ENCODE data around the gene FAM131C.

FAM131C gene

GRCh38 chr1:16020325-16020724 is 53.1 kb downstream of the FAM131C start:
- Histone ChIP-seq H3K4me3 (IDR thresholded peaks at IDR 0.05; ENCODE audit: insufficient read depth, low read depth, low read length) (no peak overlapping the region), H3K4me2 (no peak overlapping the region), H3K27ac (no peak overlapping the region), H3K79me2 (ENCODE audit: insufficient read depth, low read depth) (no peaks in the 10 kb centered on the region), H2AFZ (ENCODE audit: low read depth) (no peak overlapping the region), H3K36me3 (ENCODE audit: insufficient read depth) (no peaks in the 10 kb centered on the region), H3K9ac (no peak overlapping the region), H3K27me3 (ENCODE audit: insufficient read depth, low read depth) (peaks cover 3% of the 10 kb centered on the region; the same call in 1 of the 2 replicates), H4K20me1 (ENCODE audit: insufficient read depth) (no peaks in the 10 kb centered on the region), H3K4me1 (ENCODE audit: low read depth, poor library complexity, severe bottlenecking) (peaks cover 32% of the 10 kb centered on the region)
- TF ChIP-seq CTCF (conservative IDR thresholded peaks at IDR 0.05; ENCODE audit: low read depth, low read length), result no peak

- H3K9ac ChIP-seq, result no peak overlapping the region
- no peaks in the 10 kb centered on the region for H4K20me1 ChIP-seq (ENCODE audit: insufficient read depth)
- H3K4me2 ChIP-seq, result no peak overlapping the region
- TF ChIP-seq CTCF (conservative IDR thresholded peaks at IDR 0.05; ENCODE audit: low read depth, low read length), result no peak
- H3K4me3 ChIP-seq (IDR thresholded peaks at IDR 0.05; ENCODE audit: insufficient read depth, low read depth, low read length), result no peak overlapping the region
- H3K27ac ChIP-seq, result no peak overlapping the region
- H3K36me3 ChIP-seq (ENCODE audit: insufficient read depth), result no peaks in the 10 kb centered on the region
- peaks cover 34% of the 10 kb centered on the region for H3K4me1 ChIP-seq (ENCODE audit: low read depth, poor library complexity, severe bottlenecking)
- H3K27me3 ChIP-seq (ENCODE audit: insufficient read depth, low read depth), result peaks cover under 1% of the 10 kb centered on the region; the same call in 1 of the 2 replicates
- H3K79me2 ChIP-seq (ENCODE audit: insufficient read depth, low read depth), result no peaks in the 10 kb centered on the region
- H2AFZ ChIP-seq (ENCODE audit: low read depth), result no peak overlapping the region
Measured at GRCh38 chr1:16019644-16020277, 53.7 kb downstream of the FAM131C start.

GRCh38 chr1:16018749-16019643 is 54.5 kb downstream of the FAM131C start:
- Histone ChIP-seq H4K20me1 (ENCODE audit: insufficient read depth) (no peaks in the 10 kb centered on the region), H2AFZ (ENCODE audit: low read depth) (no peak overlapping the region), H3K79me2 (ENCODE audit: insufficient read depth, low read depth) (no peaks in the 10 kb centered on the region), H3K4me1 (ENCODE audit: low read depth, poor library complexity, severe bottlenecking) (peaks cover 42% of the 10 kb centered on the region), H3K36me3 (ENCODE audit: insufficient read depth) (no peaks in the 10 kb centered on the region), H3K27me3 (ENCODE audit: insufficient read depth, low read depth) (no peaks in the 10 kb centered on the region; the same call in 1 of the 2 replicates), H3K4me2 (no peak overlapping the region), H3K27ac (no peak overlapping the region), H3K9ac (no peak overlapping the region), H3K4me3 (IDR thresholded peaks at IDR 0.05; ENCODE audit: insufficient read depth, low read depth, low read length) (no peak overlapping the region)
- no peak for TF ChIP-seq CTCF (conservative IDR thresholded peaks at IDR 0.05; ENCODE audit: low read depth, low read length)

- Histone ChIP-seq H3K9ac (no peak overlapping the region), H3K4me3 (IDR thresholded peaks at IDR 0.05; ENCODE audit: insufficient read depth, low read depth, low read length) (no peak overlapping the region), H3K79me2 (ENCODE audit: insufficient read depth, low read depth) (no peaks in the 10 kb centered on the region), H2AFZ (ENCODE audit: low read depth) (no peak overlapping the region), H3K27ac (no peak overlapping the region), H3K4me1 (ENCODE audit: low read depth, poor library complexity, severe bottlenecking) (peaks cover 49% of the 10 kb centered on the region), H3K27me3 (ENCODE audit: insufficient read depth, low read depth) (no peaks in the 10 kb centered on the region; the same call in 1 of the 2 replicates), H3K36me3 (ENCODE audit: insufficient read depth) (no peaks in the 10 kb centered on the region), H3K4me2 (no peak overlapping the region), H4K20me1 (ENCODE audit: insufficient read depth) (no peaks in the 10 kb centered on the region)
- no peak for TF ChIP-seq CTCF (conservative IDR thresholded peaks at IDR 0.05; ENCODE audit: low read depth, low read length)
Measured at GRCh38 chr1:16018308-16018707, 55.1 kb downstream of the FAM131C start.

Data from KMS-11 (cell line).